H9 (cell line): Measurements from ENCODE around the gene ZNF774. TPM values are rescaled to one million over a fixed set of nuclear protein-coding genes. Genes with fewer than 3 reads are reported as not detected.

Source experiments
- DNase-seq: peaks from one replicate; pipeline ENCODE4 v3.0.0-alpha.2; 2017
- H2AFZ ChIP-seq: one replicate; pipeline ENCODE4 v1.6.1; 2013; ENCODE audit warnings: mild to moderate bottlenecking, low read length, control low read depth, moderate library complexity
- H2AK5ac ChIP-seq: 2 replicates; pipeline ENCODE4 v1.6.1; 2013; ENCODE audit warnings: low read length, control low read depth, mixed read lengths; ENCODE audit not compliant: insufficient read length
- H2BK120ac ChIP-seq: one replicate; pipeline ENCODE4 v1.6.1; 2013; ENCODE audit warnings: low read depth, mild to moderate bottlenecking, low read length, control low read depth, inconsistent platforms; ENCODE audit not compliant: poor library complexity, severe bottlenecking
- H2BK12ac ChIP-seq: 2 replicates; pipeline ENCODE4 v1.6.1; 2013; ENCODE audit warnings: low read length, control low read depth, mixed read lengths, low read depth; ENCODE audit not compliant: insufficient read length
- H2BK15ac ChIP-seq: 2 replicates; pipeline ENCODE4 v1.6.1; 2013; ENCODE audit warnings: low read depth, low read length, control low read depth
- H2BK20ac ChIP-seq: one replicate; pipeline ENCODE4 v1.6.1; 2013; ENCODE audit warnings: low read depth, mild to moderate bottlenecking, low read length, control low read depth, inconsistent platforms; ENCODE audit not compliant: poor library complexity, severe bottlenecking
- H2BK5ac ChIP-seq: 2 replicates; pipeline ENCODE4 v1.6.1; 2013; ENCODE audit warnings: low read length, control low read depth, mixed read lengths; ENCODE audit not compliant: insufficient read length
- H3K14ac ChIP-seq: 2 replicates; pipeline ENCODE4 v1.6.1; 2013; ENCODE audit warnings: low read length, control low read depth; ENCODE audit not compliant: insufficient read depth
- H3K18ac ChIP-seq: 2 replicates; pipeline ENCODE4 v1.6.1; 2013; ENCODE audit warnings: low read depth, mild to moderate bottlenecking, mixed read lengths, low read length, control low read depth; ENCODE audit not compliant: insufficient read length
- H3K23ac ChIP-seq: 2 replicates; pipeline ENCODE4 v1.6.1; 2013; ENCODE audit warnings: low read length, control low read depth, mixed read lengths, low read depth; ENCODE audit not compliant: insufficient read length
- H3K23me2 ChIP-seq: 2 replicates; pipeline ENCODE4 v1.6.1; 2013; ENCODE audit warnings: low read depth, mild to moderate bottlenecking, mixed read lengths, low read length, control low read depth; ENCODE audit not compliant: insufficient read length, poor library complexity, severe bottlenecking
- H3K27ac ChIP-seq: 2 replicates; pipeline ENCODE4 v1.5.1; 2013; ENCODE audit warnings: low read length, control low read depth, mixed read lengths, low read depth; ENCODE audit not compliant: insufficient read length
- H3K27me3 ChIP-seq: 2 replicates; pipeline ENCODE4 v1.6.1; 2013; ENCODE audit warnings: low read length, control low read depth, inconsistent platforms; ENCODE audit not compliant: insufficient read depth
- H3K4ac ChIP-seq: 2 replicates; pipeline ENCODE4 v1.6.1; 2013; ENCODE audit warnings: low read depth, mild to moderate bottlenecking, control low read depth, inconsistent platforms, low read length, moderate library complexity
- H3K4me1 ChIP-seq: 2 replicates; pipeline ENCODE4 v1.6.1; 2013; ENCODE audit warnings: low read length, control low read depth, inconsistent platforms; ENCODE audit not compliant: insufficient read depth
- H3K4me2 ChIP-seq: 2 replicates; pipeline ENCODE4 v1.6.1; 2013; ENCODE audit warnings: low read length, control low read depth, mixed read lengths; ENCODE audit not compliant: insufficient read length, insufficient read depth
- H3K56ac ChIP-seq: 2 replicates; pipeline ENCODE4 v1.6.1; 2013; ENCODE audit warnings: low read depth, mild to moderate bottlenecking, mixed read lengths, low read length, control low read depth; ENCODE audit not compliant: insufficient read length
- H3K79me1 ChIP-seq: 2 replicates; pipeline ENCODE4 v1.6.1; 2013; ENCODE audit warnings: low read depth, mild to moderate bottlenecking, moderate library complexity, low read length, control low read depth, inconsistent platforms; ENCODE audit not compliant: insufficient read depth, poor library complexity, severe bottlenecking
- H3K79me2 ChIP-seq: 2 replicates; pipeline ENCODE4 v1.6.1; 2013; ENCODE audit warnings: low read length, control low read depth, inconsistent platforms; ENCODE audit not compliant: insufficient read depth
- H3K9ac ChIP-seq: 2 replicates; pipeline ENCODE4 v1.6.1; 2013; ENCODE audit warnings: low read length, control low read depth, mixed read lengths; ENCODE audit not compliant: insufficient read length; ENCODE audit errors: extremely low read depth
- H3K9me3 ChIP-seq: one replicate; pipeline ENCODE4 v1.6.1; 2013; ENCODE audit warnings: low read depth, low read length, inconsistent platforms; ENCODE audit not compliant: control insufficient read depth
- H3T11ph ChIP-seq: one replicate; pipeline ENCODE4 v1.6.1; 2013; ENCODE audit warnings: mild to moderate bottlenecking, low read length, control low read depth, inconsistent platforms
- H4K20me1 ChIP-seq: one replicate; pipeline ENCODE4 v1.6.1; 2013; ENCODE audit not compliant: control insufficient read depth, insufficient read length, insufficient read depth
- H4K5ac ChIP-seq: 2 replicates; pipeline ENCODE4 v1.6.1; 2013; ENCODE audit warnings: low read depth, mild to moderate bottlenecking, mixed read lengths, low read length, control low read depth; ENCODE audit not compliant: insufficient read length
- H4K8ac ChIP-seq: replicated peaks from 2 replicates; pipeline ENCODE4 v1.6.1; 2013; ENCODE audit warnings: low read length, control low read depth, mixed read lengths, low read depth; ENCODE audit not compliant: insufficient read length
- H4K91ac ChIP-seq: 2 replicates; pipeline ENCODE4 v1.6.1; 2013; ENCODE audit warnings: low read depth, mild to moderate bottlenecking, moderate library complexity, mixed read lengths, low read length, control low read depth; ENCODE audit not compliant: insufficient read length
- H3K27ac Mint-ChIP-seq, 3 experiments: 2 replicates in 2 of 3; 3 replicates in 1 of 3; pipeline ENCODE4 v1.8.0; 2020 to 2021; ENCODE audit warnings: mixed read lengths in 3 of 3, mild to moderate bottlenecking in 1 of 3, moderate library complexity in 1 of 3
- H3K27me3 Mint-ChIP-seq: 2 replicates; pipeline ENCODE4 v1.8.0; 2021; ENCODE audit warnings: low read depth, mild to moderate bottlenecking, moderate library complexity, mixed read lengths
- H3K36me3 Mint-ChIP-seq, 3 experiments: 2 replicates in 2 of 3; 3 replicates in 1 of 3; pipeline ENCODE4 v1.8.0; 2020 to 2021; ENCODE audit warnings: low read depth in 3 of 3, mixed read lengths in 3 of 3; ENCODE audit not compliant: insufficient read depth in 1 of 3
- H3K4me1 Mint-ChIP-seq, 2 experiments: 2 replicates each; pipeline ENCODE4 v1.8.0; 2020; ENCODE audit warnings: mixed read lengths in 2 of 2
- H3K4me3 Mint-ChIP-seq, 2 experiments: 2 replicates in 1 of 2; 3 replicates in 1 of 2; pipeline ENCODE4 v1.8.0; 2020 to 2021; ENCODE audit warnings: mild to moderate bottlenecking in 2 of 2, mixed read lengths in 2 of 2, moderate library complexity in 1 of 2
- H3K9me3 Mint-ChIP-seq, 2 experiments: 2 replicates in 1 of 2; 3 replicates in 1 of 2; pipeline ENCODE4 v1.8.0; 2020; ENCODE audit warnings: mild to moderate bottlenecking in 2 of 2, mixed read lengths in 2 of 2, moderate library complexity in 1 of 2
- CTCF ChIP-seq: fragments of 200-600 bp; sonication (generic); conservative IDR thresholded peaks from 3 replicates; pipeline ENCODE4 v1.8.0; 2021; ENCODE audit warnings: antibody characterized with exemption, mild to moderate bottlenecking
- WGBS: extraction: QIAGEN DNeasy Blood & Tissue Kit; methylation state at CpG from one replicate; pipeline ENCODE4 v1.1.7; 2013; ENCODE audit warnings: missing lambda C conversion rate, low lambda C conversion rate, mixed read lengths; ENCODE audit not compliant: insufficient read length; ENCODE audit errors: extremely low coverage; 5-methylcytosine and 5-hydroxymethylcytosine counted together
- total RNA-seq: library from RNA; stranded (reverse); gene quantifications from 2 replicates; pipeline ENCODE4 v1.2.1, GENCODE V29; 2021

The ZNF774 gene
- total RNA-seq, 1 experiment from 2014 or later = 2.5 TPM

- DNase-seq = no peak
- Histone ChIP-seq H4K8ac (no peak overlapping the region), H3K4me2 (no peak overlapping the region), H2BK20ac (no peak overlapping the region), H2AK5ac (no peak overlapping the region), H3K27ac (no peak overlapping the region), H3K56ac (no peak overlapping the region), H3K9me3 (no peaks in the 10 kb centered on the region), H4K91ac (no peak overlapping the region), H3T11ph (no peak overlapping the region), H3K79me2 (no peaks in the 10 kb centered on the region), H3K4ac (no peak overlapping the region), H3K23ac (no peak overlapping the region), H3K18ac (no peak overlapping the region), H2BK12ac (no peak overlapping the region), H2BK5ac (no peak overlapping the region), H3K23me2 (no peaks in the 10 kb centered on the region), H3K27me3 (no peaks in the 10 kb centered on the region), H2BK120ac (no peak overlapping the region), H4K5ac (no peak overlapping the region), H3K9ac (no peak overlapping the region), H3K79me1 (no peaks in the 10 kb centered on the region), H3K4me1 (no peaks in the 10 kb centered on the region), H3K14ac (no peak overlapping the region), H2BK15ac (no peak overlapping the region), H2AFZ (no peak overlapping the region), H4K20me1 (no peaks in the 10 kb centered on the region)
- no peak for TF ChIP-seq CTCF
- Mint-ChIP-seq H3K4me1 (peaks cover 5 to 6% of the 10 kb centered on the region in 2 experiments; a peak in 3 of 4 replicates), H3K9me3 (no peaks in the 10 kb centered on the region), H3K27ac (no peak overlapping the region), H3K4me3 (no peak overlapping the region), H3K27me3 (peaks cover 3% of the 10 kb centered on the region; the same call in 1 of the 2 replicates), H3K36me3 (no peaks in the 10 kb centered on the region)
- WGBS = no CpG with 5 or more reads among the region's 6 CpGs
These were observed 45.5 kb upstream of the ZNF774 start for GRCh38 chr15:90306560-90306959.
